ENCODE measurements around the gene CLDN5. TPM values are rescaled to one million over a fixed set of nuclear protein-coding genes. Genes with fewer than 3 reads are reported as not detected.

The CLDN5 gene
- total RNA-seq, 1 donor from 2014 or later = 228 TPM

DNA sequence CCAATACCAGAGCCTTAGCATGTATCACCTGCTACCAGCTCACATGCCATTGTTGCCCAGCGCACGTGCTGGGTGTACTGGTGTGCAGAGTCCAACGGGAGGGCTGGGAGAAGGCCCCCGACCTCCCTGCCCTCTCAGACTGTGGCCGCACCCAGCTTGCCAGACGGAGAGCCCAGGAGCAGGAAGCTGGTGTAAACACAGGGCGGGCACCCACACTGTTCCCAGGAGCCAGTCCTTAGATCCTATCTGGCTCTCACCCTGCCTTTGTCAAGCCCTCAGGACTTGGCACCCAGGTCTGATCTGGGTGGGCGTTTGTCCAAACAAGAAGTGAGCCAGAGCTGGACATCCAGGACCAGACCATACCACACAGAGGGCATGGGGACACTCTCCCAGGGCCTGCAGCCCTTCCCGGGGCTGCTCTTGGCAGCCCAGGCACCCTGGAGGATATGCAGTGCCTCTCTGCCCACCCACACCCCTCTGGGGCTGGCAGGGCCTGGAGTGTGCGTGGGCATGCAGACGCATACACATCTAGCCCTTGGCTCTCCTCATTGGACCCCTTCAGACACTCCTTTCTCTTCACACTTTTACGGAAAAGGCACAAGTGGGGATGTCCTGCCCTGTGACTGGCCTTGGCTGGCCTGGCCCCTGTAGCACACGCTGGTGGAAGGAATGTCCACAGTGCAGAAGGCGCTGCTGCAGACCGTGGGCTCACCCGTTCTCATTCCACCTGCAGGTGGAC is 19.9 kb upstream of the CLDN5 start:
- no peak overlapping the region for H3K4me3 ChIP-seq
- no peak overlapping the region for H3K27ac ChIP-seq
- TF ChIP-seq POLR2AphosphoS5 (IDR thresholded peaks at IDR 0.05; ENCODE audit: insufficient read depth in 1 of 2, low read depth in 1 of 2) (no peak), POLR2A (IDR thresholded peaks at IDR 0.05) (no peak)
- TF ChIP-seq, protein P1, sequence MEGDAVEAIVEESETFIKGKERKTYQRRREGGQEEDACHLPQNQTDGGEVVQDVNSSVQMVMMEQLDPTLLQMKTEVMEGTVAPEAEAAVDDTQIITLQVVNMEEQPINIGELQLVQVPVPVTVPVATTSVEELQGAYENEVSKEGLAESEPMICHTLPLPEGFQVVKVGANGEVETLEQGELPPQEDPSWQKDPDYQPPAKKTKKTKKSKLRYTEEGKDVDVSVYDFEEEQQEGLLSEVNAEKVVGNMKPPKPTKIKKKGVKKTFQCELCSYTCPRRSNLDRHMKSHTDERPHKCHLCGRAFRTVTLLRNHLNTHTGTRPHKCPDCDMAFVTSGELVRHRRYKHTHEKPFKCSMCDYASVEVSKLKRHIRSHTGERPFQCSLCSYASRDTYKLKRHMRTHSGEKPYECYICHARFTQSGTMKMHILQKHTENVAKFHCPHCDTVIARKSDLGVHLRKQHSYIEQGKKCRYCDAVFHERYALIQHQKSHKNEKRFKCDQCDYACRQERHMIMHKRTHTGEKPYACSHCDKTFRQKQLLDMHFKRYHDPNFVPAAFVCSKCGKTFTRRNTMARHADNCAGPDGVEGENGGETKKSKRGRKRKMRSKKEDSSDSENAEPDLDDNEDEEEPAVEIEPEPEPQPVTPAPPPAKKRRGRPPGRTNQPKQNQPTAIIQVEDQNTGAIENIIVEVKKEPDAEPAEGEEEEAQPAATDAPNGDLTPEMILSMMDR (IDR thresholded peaks at IDR 0.05) = no peak
- DNase-seq (ENCODE audit: extremely low spot score in 2 of 2) = no peak
- no peaks in the 10 kb centered on the region for H3K27me3 ChIP-seq
- no peaks in the 10 kb centered on the region for H3K36me3 ChIP-seq
- no peaks in the 10 kb centered on the region for H3K4me1 ChIP-seq
- no peaks in the 10 kb centered on the region for H3K9me3 ChIP-seq
- intact Hi-C loops (cut with DNase I) = no loop called here

DNA sequence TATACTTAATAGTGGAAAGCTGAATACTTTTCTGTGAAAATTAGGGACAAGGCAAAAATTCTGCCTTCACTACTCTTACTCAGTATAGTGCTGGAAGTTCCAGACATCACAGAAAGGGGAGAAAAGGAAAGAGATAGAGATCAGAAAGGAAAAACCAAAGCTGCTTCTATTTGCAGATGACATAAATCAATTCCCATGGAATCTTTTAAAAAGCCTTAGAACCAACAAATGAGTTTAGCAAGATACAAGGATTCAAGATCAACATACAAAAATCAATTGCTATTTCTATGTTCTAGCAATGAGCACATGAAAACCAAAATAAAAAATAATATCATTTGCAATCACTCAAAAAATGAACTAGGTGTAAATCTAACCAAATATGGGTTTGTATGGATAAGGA is 16.2 kb upstream of the CLDN5 start:
- H3K27me3 ChIP-seq = no peaks in the 10 kb centered on the region
- no peak for DNase-seq (ENCODE audit: extremely low spot score in 2 of 2)
- TF ChIP-seq POLR2AphosphoS5 (IDR thresholded peaks at IDR 0.05; ENCODE audit: insufficient read depth in 1 of 2, low read depth in 1 of 2) (no peak), POLR2A (IDR thresholded peaks at IDR 0.05) (no peak)
- TF ChIP-seq, protein P1 (IDR thresholded peaks at IDR 0.05) = no peak
- H3K36me3 ChIP-seq = no peaks in the 10 kb centered on the region
- no peaks in the 10 kb centered on the region for H3K4me1 ChIP-seq
- H3K27ac ChIP-seq = no peak overlapping the region
- H3K4me3 ChIP-seq = no peak overlapping the region
- H3K9me3 ChIP-seq = no peaks in the 10 kb centered on the region
- intact Hi-C loops (cut with DNase I) = no loop called here

DNA sequence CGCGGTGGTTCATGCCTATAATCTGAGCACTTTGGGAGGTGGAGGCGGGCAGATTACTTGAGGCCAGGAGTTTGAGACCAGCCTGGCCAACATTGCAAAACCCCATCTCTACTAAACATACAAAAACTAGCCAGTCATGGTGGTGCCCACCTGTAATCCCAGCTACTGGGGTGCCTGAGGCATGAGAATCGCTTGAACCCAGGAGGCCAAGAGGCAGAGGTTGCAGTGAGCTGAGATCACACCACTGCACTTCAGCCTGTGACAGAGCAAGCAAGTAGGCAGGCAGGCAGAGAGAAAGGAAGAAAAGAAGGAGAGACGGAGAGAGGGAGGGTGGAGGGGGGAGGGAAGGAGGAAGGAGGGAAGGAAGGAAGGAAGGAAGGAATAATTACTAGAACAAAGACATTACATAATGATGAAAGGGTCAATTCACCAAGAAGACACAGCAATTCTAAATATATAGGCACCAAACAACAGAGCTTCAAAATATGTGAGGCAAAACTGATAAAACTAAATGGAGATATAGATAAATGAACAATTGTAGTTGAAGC is 13.8 kb upstream of the CLDN5 start:
- Histone ChIP-seq H3K27me3 (no peaks in the 10 kb centered on the region), H3K36me3 (no peaks in the 10 kb centered on the region), H3K4me1 (no peaks in the 10 kb centered on the region), H3K27ac (no peak overlapping the region), H3K4me3 (no peak overlapping the region), H3K9me3 (no peaks in the 10 kb centered on the region)
- intact Hi-C loops (cut with DNase I) = no loop called here
- DNase-seq (ENCODE audit: extremely low spot score in 2 of 2) = no peak
- TF ChIP-seq, protein P1 (IDR thresholded peaks at IDR 0.05) = no peak
- no peak for TF ChIP-seq POLR2A (IDR thresholded peaks at IDR 0.05)
- TF ChIP-seq POLR2AphosphoS5 (IDR thresholded peaks at IDR 0.05; ENCODE audit: insufficient read depth in 1 of 2, low read depth in 1 of 2) = no peak

DNA sequence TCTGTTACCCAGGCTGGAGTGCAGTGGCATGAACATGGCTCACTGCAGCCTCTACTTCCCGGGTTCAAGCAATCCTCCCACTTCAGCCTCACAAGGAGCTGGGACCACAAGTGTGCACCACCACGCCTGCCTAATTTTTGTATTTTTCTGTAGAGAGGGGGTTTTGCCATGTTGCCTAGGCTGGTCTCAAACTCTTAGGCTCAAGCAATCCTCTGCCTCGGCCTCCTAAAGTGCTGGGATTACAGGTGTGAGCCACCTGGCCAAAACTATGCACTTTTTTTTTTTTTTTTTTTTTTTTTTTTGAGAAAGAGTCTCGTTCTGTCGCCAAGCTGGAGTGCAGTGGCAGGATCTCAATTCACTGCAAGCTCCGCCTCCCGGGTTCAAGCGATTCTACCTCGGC is 12.4 kb upstream of the CLDN5 start:
- DNase-seq (ENCODE audit: extremely low spot score in 2 of 2) = no peak
- Histone ChIP-seq H3K9me3 (no peaks in the 10 kb centered on the region), H3K36me3 (no peaks in the 10 kb centered on the region), H3K4me1 (no peaks in the 10 kb centered on the region), H3K27me3 (no peaks in the 10 kb centered on the region), H3K4me3 (no peak overlapping the region), H3K27ac (no peak overlapping the region)
- TF ChIP-seq, protein P1 (IDR thresholded peaks at IDR 0.05) = no peak
- TF ChIP-seq POLR2A (IDR thresholded peaks at IDR 0.05) (no peak), POLR2AphosphoS5 (IDR thresholded peaks at IDR 0.05; ENCODE audit: insufficient read depth in 1 of 2, low read depth in 1 of 2) (no peak)
- intact Hi-C loops (cut with DNase I) = no loop called here

DNA sequence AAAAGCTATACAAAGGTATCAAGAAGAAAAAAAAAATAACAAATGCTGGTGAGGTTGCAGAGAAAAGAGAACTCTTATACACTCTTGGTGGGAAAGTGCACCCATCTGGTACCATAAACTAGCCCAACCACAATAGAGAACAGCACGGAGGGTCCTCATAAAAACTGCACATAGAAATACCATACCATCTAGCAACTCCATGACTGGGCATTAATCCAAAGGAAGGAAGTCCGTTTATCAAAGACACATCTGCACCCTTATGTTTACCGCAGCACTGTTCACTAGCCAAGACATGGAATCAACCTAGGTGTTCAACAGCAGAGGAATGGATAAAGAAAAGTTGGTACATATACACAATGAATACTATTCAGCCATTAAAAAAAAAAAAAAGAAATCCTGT is 10.8 kb upstream of the CLDN5 start:
- Histone ChIP-seq H3K27me3 (no peaks in the 10 kb centered on the region), H3K36me3 (no peaks in the 10 kb centered on the region), H3K4me1 (no peaks in the 10 kb centered on the region), H3K4me3 (no peak overlapping the region), H3K9me3 (no peaks in the 10 kb centered on the region), H3K27ac (no peak overlapping the region)
- no peak for DNase-seq (ENCODE audit: extremely low spot score in 2 of 2)
- TF ChIP-seq POLR2A (IDR thresholded peaks at IDR 0.05) (no peak), POLR2AphosphoS5 (IDR thresholded peaks at IDR 0.05; ENCODE audit: insufficient read depth in 1 of 2, low read depth in 1 of 2) (no peak)
- TF ChIP-seq, protein P1 (IDR thresholded peaks at IDR 0.05) = no peak
- intact Hi-C loops (cut with DNase I) = no loop called here
